Stomach (tissue), 4 donors: ENCODE results near the gene GCNA.

Experiments used
- CTCF ChIP-seq, 7 experiments: fragments of 450-650 bp in 4 of 7; fragments of 200-600 bp in 3 of 7; sonication (generic) in 3 of 7; IDR thresholded peaks; one replicate each; pipeline ENCODE4 v1.5.1; 2016 to 2019; ENCODE audit warnings: antibody characterized with exemption in 7 of 7, control low read depth in 2 of 7, mild to moderate bottlenecking in 1 of 7
- POLR2A ChIP-seq, 4 donors: fragments of 450-650 bp; IDR thresholded peaks; one replicate each; pipeline ENCODE4 v1.6.1; 2016; ENCODE audit warnings: antibody characterized with exemption in 4 of 4, control low read depth in 2 of 4, mild to moderate bottlenecking in 1 of 4, moderate library complexity in 1 of 4
- POLR2AphosphoS5 ChIP-seq, 3 donors: sonication (generic); formaldehyde crosslinking; IDR thresholded peaks; one replicate each; pipeline ENCODE4 v1.6.1; 2016; ENCODE audit warnings: antibody characterized with exemption in 3 of 3

GRCh38 chrX:71543316-71543715, 34.9 kb upstream of the GCNA start:
- no peak for TF ChIP-seq CTCF (IDR thresholded peaks at IDR 0.05)
- TF ChIP-seq POLR2A (IDR thresholded peaks at IDR 0.05): no peak
- TF ChIP-seq POLR2AphosphoS5 (IDR thresholded peaks at IDR 0.05): peak in 1 of 3 donors; percentile 39
